ENCODE results near the gene PWWP2B.

PWWP2B gene

GRCh38 chr10:132408823-132409666 lies 12.0 kb downstream of the PWWP2B start:
- Histone ChIP-seq H3F3A (ENCODE audit: control insufficient read depth, insufficient read depth) (no peaks in the 10 kb centered on the region), H3K79me2 (ENCODE audit: control insufficient read depth, low read length) (peaks cover 4% of the 10 kb centered on the region; the same call in 1 of the 2 replicates), H3K9me2 (replicated peaks; ENCODE audit: control insufficient read depth, low read length) (no peaks in the 10 kb centered on the region), H3K36me3 (ENCODE audit: control insufficient read depth, low read length) (no peaks in the 10 kb centered on the region), H3K4me2 (ENCODE audit: low read length) (no peak overlapping the region), H3K9me3 (ENCODE audit: control insufficient read depth, insufficient read depth, low read length) (no peaks in the 10 kb centered on the region), H3K4me1 (ENCODE audit: control insufficient read depth, low read length) (peaks cover 9% of the 10 kb centered on the region; the same call in 1 of the 2 replicates), H4K20me1 (ENCODE audit: control insufficient read depth, insufficient read depth, low read depth, low read length) (no peaks in the 10 kb centered on the region), H3K4me3 (ENCODE audit: low read length) (no peak overlapping the region), H3K27ac (ENCODE audit: low read depth, low read length) (no peak overlapping the region), H3K27me3 (ENCODE audit: control insufficient read depth, low read length) (no peaks in the 10 kb centered on the region)
- TF ChIP-seq EZH2phosphoT487 (IDR thresholded peaks at IDR 0.05; ENCODE audit: borderline replicate concordance, low read length): no peak
- TF ChIP-seq CTCF (IDR thresholded peaks at IDR 0.05; ENCODE audit: low read depth, low read length, poor library complexity, severe bottlenecking): no peak

GRCh38 chr10:132409667-132410028 lies 12.6 kb downstream of the PWWP2B start:
- H3K27me3 ChIP-seq (ENCODE audit: control insufficient read depth, low read length): no peaks in the 10 kb centered on the region
- H3K36me3 ChIP-seq (ENCODE audit: control insufficient read depth, low read length): no peaks in the 10 kb centered on the region
- H3K4me2 ChIP-seq (ENCODE audit: low read length): no peak overlapping the region
- no peaks in the 10 kb centered on the region for H3K9me2 ChIP-seq (replicated peaks; ENCODE audit: control insufficient read depth, low read length)
- H3F3A ChIP-seq (ENCODE audit: control insufficient read depth, insufficient read depth): no peaks in the 10 kb centered on the region
- H4K20me1 ChIP-seq (ENCODE audit: control insufficient read depth, insufficient read depth, low read depth, low read length): no peaks in the 10 kb centered on the region
- peaks cover 9% of the 10 kb centered on the region; the same call in 1 of the 2 replicates for H3K4me1 ChIP-seq (ENCODE audit: control insufficient read depth, low read length)
- no peak for TF ChIP-seq EZH2phosphoT487 (IDR thresholded peaks at IDR 0.05; ENCODE audit: borderline replicate concordance, low read length)
- TF ChIP-seq CTCF (IDR thresholded peaks at IDR 0.05; ENCODE audit: low read depth, low read length, poor library complexity, severe bottlenecking): no peak
- no peak overlapping the region for H3K27ac ChIP-seq (ENCODE audit: low read depth, low read length)
- H3K4me3 ChIP-seq (ENCODE audit: low read length): no peak overlapping the region
- H3K9me3 ChIP-seq (ENCODE audit: control insufficient read depth, insufficient read depth, low read length): no peaks in the 10 kb centered on the region
- peaks cover 4% of the 10 kb centered on the region; the same call in 1 of the 2 replicates for H3K79me2 ChIP-seq (ENCODE audit: control insufficient read depth, low read length)

- Histone ChIP-seq H3K4me2 (ENCODE audit: low read length) (no peak overlapping the region), H3K27me3 (ENCODE audit: control insufficient read depth, low read length) (no peaks in the 10 kb centered on the region), H3F3A (ENCODE audit: control insufficient read depth, insufficient read depth) (no peaks in the 10 kb centered on the region), H3K9me2 (replicated peaks; ENCODE audit: control insufficient read depth, low read length) (no peaks in the 10 kb centered on the region), H4K20me1 (ENCODE audit: control insufficient read depth, insufficient read depth, low read depth, low read length) (no peaks in the 10 kb centered on the region), H3K4me3 (ENCODE audit: low read length) (no peak overlapping the region), H3K36me3 (ENCODE audit: control insufficient read depth, low read length) (no peaks in the 10 kb centered on the region), H3K79me2 (ENCODE audit: control insufficient read depth, low read length) (peaks cover 4% of the 10 kb centered on the region; the same call in 1 of the 2 replicates), H3K4me1 (ENCODE audit: control insufficient read depth, low read length) (peaks cover 9% of the 10 kb centered on the region; the same call in 1 of the 2 replicates), H3K27ac (ENCODE audit: low read depth, low read length) (no peak overlapping the region), H3K9me3 (ENCODE audit: control insufficient read depth, insufficient read depth, low read length) (no peaks in the 10 kb centered on the region)
- no peak for TF ChIP-seq EZH2phosphoT487 (IDR thresholded peaks at IDR 0.05; ENCODE audit: borderline replicate concordance, low read length)
- TF ChIP-seq CTCF (IDR thresholded peaks at IDR 0.05; ENCODE audit: low read depth, low read length, poor library complexity, severe bottlenecking): no peak
Observed at GRCh38 chr10:132410056-132410778, 13.2 kb downstream of the PWWP2B start.
